Measurements from ENCODE around the gene DNAJC7. TPM values are rescaled to one million over a fixed set of nuclear protein-coding genes. Genes with fewer than 3 reads are reported as not detected.
"Not testable (repeated sequence)": the region's sequence is repeated elsewhere in the genome, so short reads cannot be mapped to it uniquely, and the experiment has no call there.

The DNAJC7 gene
- total RNA-seq, 1 donor from 2014 or later = 75.9 TPM

GRCh38 chr17:42025191-42025579 is 7.9 kb upstream of the DNAJC7 start:
- Histone ChIP-seq H3K27ac (peak overlapping the region; percentile 68), H3K27me3 (no peaks in the 10 kb centered on the region), H3K36me3 (peaks cover 23% of the 10 kb centered on the region), H3K9me3 (no peaks in the 10 kb centered on the region), H3K4me1 (peaks cover 35% of the 10 kb centered on the region), H3K4me3 (no peak overlapping the region)
- DNase-seq = no peak
- TF ChIP-seq CTCF (IDR thresholded peaks at IDR 0.05) = no peak
- intact Hi-C loops (cut with DNase I) = loop anchor here (10.0 kb wide), 1 partner anchor 90 kb away; the partner anchor contains the start of gene DHX58
- ATAC-seq = no peak

- ATAC-seq (peak; percentile 48), DNase-seq (peak; percentile 85)
- intact Hi-C loops (cut with DNase I) = loop anchor here (10.0 kb wide), 1 partner anchor 91 kb away; the partner anchor contains the start of gene DHX58
- no peak for TF ChIP-seq CTCF (IDR thresholded peaks at IDR 0.05)
- H3K4me1 ChIP-seq = peaks cover 35% of the 10 kb centered on the region
- H3K9me3 ChIP-seq = no peaks in the 10 kb centered on the region
- no peaks in the 10 kb centered on the region for H3K27me3 ChIP-seq
- peak overlapping the region; percentile 68 for H3K27ac ChIP-seq
- no peak overlapping the region for H3K4me3 ChIP-seq
- peaks cover 23% of the 10 kb centered on the region for H3K36me3 ChIP-seq
Measured at GRCh38 chr17:42023524-42024349, 6.5 kb upstream of the DNAJC7 start.

- Histone ChIP-seq H3K27ac (peak overlapping the region; percentile 86), H3K4me3 (peak overlapping the region; percentile 97), H3K4me1 (peaks cover 47% of the 10 kb centered on the region), H3K36me3 (peaks cover 23% of the 10 kb centered on the region)
- not testable (repeated sequence) for H3K27me3 ChIP-seq, H3K9me3 ChIP-seq, ATAC-seq
- intact Hi-C loops (cut with DNase I) = loop anchor here (10.0 kb wide), 1 partner anchor 94 kb away; the partner anchor contains the start of gene DHX58
- DNase-seq = peak; percentile 32
Measured at GRCh38 chr17:42020845-42021244, 3.6 kb upstream of the DNAJC7 start.

GRCh38 chr17:42019509-42020404 is 2.5 kb upstream of the DNAJC7 start, which contains the start of gene NKIRAS2:
TSS of gene NKIRAS2 (plus strand) at chr17:42020090. CDS start at chr17:42021578, 1,488 bp downstream.
- Histone ChIP-seq H3K36me3 (peaks cover 23% of the 10 kb centered on the region), H3K27me3 (no peaks in the 10 kb centered on the region), H3K27ac (peak within 1 kb of the TSS; percentile 86), H3K4me1 (peaks cover 48% of the 10 kb centered on the region), H3K4me3 (peak within 1 kb of the TSS; percentile 97), H3K9me3 (no peaks in the 10 kb centered on the region)
- DNase-seq (peak; percentile 98), ATAC-seq (peak; percentile 88)
- intact Hi-C loops (cut with DNase I) = loop anchor here (10.0 kb wide), 1 partner anchor 95 kb away; the partner anchor contains the start of gene DHX58
- peak; percentile 95 for TF ChIP-seq CTCF (IDR thresholded peaks at IDR 0.05)

GRCh38 chr17:42018988-42019387 is 1.7 kb upstream of the DNAJC7 start:
- Histone ChIP-seq H3K36me3 (peaks cover 19% of the 10 kb centered on the region), H3K27ac (no peak overlapping the region), H3K4me1 (peaks cover 43% of the 10 kb centered on the region), H3K9me3 (no peaks in the 10 kb centered on the region), H3K27me3 (no peaks in the 10 kb centered on the region), H3K4me3 (no peak overlapping the region)
- ATAC-seq (no peak), DNase-seq (no peak)
- no peak for TF ChIP-seq CTCF (IDR thresholded peaks at IDR 0.05)
- intact Hi-C loops (cut with DNase I) = no loop called here
